Fibroblast of gingiva (primary cell): ENCODE measurements around the gene KDM6B.

Experiments
- DNase-seq: peaks from one replicate; pipeline ENCODE4 v3.0.0-alpha.2; 2011; ENCODE audit warnings: low read depth

The KDM6B gene

DNA sequence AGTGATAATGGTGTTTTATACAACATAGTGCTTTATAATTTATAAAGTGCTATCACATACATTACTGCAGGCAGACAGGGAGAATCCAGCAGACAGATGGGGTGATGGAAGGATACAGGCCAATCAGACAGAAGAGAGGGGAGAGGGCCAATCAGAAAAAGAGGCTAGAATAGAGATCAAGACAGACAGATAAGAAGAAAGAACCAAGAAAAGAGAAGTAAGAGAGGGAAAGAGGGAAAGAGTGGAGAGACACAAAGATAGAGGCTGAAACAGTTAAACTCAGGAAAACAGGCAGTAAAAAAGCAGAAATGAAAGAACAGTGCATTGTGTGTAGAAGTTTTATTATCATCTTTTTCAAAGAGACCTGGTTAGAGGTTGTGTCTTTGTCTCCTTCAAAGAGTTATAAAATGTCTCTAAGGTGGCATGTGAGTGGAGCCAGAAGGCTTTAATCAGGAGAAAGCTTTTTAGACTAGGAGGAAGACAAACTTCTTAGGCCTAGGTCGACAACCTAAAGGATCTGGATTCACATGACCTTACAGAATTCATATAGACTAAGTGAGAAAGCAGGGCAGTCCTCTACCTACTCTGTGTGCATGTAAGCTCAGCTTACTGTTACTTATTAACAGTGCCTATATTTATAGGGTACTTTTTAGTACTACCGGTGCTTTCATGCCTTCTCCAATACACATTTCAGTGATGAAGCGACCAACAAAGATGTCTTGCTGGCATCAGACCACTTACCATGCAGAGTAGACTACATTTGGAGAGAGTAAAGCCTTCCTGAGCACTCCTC, 46.3 kb downstream of the KDM6B start:
- no peak for DNase-seq

DNA sequence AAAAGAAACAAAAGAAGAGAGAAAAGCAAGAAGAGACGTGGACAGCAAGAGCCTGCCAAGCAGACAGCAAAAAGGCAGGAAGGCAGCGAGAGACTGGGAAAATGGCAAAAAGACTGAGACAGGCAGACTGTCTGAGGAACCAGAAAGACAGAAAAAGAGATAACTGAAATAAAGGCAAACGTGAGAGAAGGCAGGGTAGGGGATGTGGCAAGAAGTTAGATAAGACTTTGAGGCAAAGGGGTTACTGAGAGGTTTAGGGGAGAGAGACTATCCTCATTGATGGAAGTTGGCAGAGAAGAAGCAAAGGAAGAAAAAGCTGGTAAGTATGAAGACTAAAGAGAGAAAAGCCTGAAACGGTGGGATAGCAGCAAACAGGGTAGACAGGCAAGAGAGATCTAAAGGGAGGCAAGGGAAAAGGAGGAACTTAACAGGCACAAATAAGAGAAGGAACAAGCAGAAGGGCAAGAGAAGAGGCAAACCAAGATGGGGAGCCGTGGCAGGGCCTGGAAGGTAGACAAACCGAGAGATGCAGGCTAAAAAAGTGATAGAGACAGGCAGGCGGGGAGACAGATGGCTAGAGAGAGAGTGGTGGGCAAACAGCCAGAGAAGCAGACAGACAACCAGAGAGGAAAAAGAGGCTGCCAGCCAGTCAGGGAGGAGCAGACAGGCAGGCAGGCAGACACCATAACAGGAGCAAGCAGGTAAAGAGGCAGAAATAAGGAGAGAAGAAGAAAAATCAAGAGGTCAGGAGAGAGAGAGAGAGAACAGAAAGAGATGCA, 47.4 kb downstream of the KDM6B start:
- DNase-seq: no peak

- no peak for DNase-seq
These were observed 48.1 kb downstream of the KDM6B start for GRCh38 chr17:7882068-7882467.

DNA sequence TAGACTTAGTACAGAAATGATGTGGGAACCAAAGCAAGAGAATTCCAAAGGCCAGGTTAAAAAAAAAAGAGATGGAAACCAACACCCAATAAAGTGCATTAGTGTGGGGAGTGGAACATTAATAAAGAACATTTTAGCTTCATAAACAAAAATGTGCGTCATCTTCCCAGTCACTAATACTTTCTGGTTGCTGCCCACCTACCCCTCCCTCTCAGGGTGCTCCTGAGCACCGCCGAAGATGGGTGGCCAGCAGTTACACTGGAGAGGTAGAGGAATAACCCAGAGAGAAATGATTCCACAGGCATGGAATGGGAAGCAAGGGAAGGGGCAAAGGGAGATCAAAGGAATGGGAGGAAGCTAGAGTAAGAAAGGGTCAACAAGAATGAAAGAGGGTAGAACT, 48.6 kb downstream of the KDM6B start:
- no peak for DNase-seq
